Uterus (tissue), 2 donors: ENCODE measurements around the gene INSC.

Source experiments
- CTCF ChIP-seq, 4 experiments: fragments of 200-600 bp in 2 of 4; fragments of 450-650 bp in 2 of 4; sonication (generic) in 2 of 4; IDR thresholded peaks; one replicate each; pipeline ENCODE4 v1.5.1; 2016 to 2019; ENCODE audit warnings: antibody characterized with exemption in 4 of 4, mild to moderate bottlenecking in 2 of 4, moderate library complexity in 1 of 4
- POLR2A ChIP-seq, 2 donors: fragments of 450-650 bp; IDR thresholded peaks; one replicate each; pipeline ENCODE4 v1.6.1; 2016; ENCODE audit warnings: antibody characterized with exemption in 2 of 2, mild to moderate bottlenecking in 1 of 2, moderate library complexity in 1 of 2

- no peak for TF ChIP-seq POLR2A (IDR thresholded peaks at IDR 0.05)
- TF ChIP-seq CTCF (IDR thresholded peaks at IDR 0.05), result no peak
These were observed 3.7 kb downstream of the INSC start for GRCh38 chr11:15118431-15118830.
